Measurements from ENCODE around the gene SRGAP1.
"Not testable (repeated sequence)": the region's sequence is repeated elsewhere in the genome, so short reads cannot be mapped to it uniquely, and the experiment has no call there.

The SRGAP1 gene

DNA sequence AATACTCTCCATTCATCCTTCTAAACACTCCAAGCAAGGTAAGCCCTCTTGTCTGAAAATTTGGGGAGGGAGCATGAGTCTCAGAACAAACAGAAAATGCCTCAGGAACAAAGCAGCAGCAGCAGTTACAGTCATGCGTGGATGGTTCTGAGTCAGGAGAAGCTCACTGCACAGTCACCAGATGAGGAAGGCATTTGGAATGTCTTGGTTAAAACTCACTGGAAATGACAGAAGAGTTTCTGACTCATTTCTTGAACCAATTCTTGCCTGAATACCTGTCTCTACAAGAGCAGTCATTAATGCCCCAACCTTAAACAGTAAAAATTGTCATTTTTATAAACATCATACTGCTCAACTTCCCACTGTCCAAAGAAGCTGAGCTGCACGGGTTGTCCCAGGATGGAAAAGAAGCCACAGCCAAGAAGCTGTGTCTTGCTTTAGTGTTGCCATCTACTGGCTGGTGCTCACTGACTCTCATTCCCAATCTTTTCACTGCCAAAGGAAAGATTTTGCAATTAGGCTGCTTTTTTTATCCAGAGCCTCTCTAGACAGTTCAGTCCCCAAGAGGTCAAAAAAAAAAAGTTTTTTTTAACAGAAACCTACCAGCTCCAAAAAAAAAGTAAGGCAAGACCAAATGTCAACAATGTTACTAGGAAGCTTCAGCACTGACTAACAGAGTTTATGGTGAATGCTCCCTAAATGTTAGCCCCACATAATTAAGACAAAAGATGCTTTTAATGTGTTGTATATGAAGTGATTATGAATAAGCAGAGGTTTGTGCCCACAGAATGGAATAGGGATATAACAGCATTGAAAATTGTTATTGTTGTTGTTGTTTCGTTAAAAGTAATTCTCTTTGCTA is 337.2 kb downstream of the SRGAP1 start:
- no peak for DNase-seq

DNA sequence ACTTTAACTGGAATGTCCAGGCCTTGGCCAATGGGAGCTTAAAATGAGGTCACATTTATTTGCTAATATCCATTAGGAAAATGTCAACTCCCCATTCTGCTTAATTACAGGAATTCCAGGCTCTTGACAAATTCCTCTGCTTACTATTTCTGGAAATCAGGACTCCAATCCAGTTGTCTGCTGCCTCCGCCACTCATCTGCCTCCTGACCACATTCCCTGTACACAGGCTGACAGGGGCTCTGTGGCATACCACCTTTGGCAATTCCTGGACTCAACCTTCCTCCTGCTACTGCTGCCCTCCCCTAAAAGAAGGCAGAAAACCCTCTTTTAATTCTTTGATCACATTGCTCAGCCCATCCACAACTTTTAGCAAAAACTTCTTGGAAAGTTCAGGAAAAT is 339.7 kb downstream of the SRGAP1 start:
- DNase-seq, result no peak

DNA sequence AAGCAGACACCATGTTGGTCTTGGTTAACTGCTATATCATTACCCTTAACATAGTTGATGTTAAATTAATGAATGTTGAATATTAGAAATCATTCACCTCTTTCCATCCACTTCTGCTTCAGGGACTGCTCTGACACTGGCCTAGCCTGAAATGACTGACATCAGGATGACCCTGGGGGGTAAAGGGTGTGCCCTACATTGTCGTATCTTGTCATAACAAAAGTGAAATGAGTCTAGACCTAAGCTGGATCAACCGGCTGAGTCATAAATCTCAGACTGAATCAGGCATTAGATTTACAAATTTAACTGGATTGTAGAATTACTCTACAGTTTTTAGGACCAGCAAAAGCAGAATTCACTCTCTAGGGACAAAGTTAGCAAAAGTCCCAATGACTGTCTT is 342.3 kb downstream of the SRGAP1 start:
- no peak for DNase-seq

DNA sequence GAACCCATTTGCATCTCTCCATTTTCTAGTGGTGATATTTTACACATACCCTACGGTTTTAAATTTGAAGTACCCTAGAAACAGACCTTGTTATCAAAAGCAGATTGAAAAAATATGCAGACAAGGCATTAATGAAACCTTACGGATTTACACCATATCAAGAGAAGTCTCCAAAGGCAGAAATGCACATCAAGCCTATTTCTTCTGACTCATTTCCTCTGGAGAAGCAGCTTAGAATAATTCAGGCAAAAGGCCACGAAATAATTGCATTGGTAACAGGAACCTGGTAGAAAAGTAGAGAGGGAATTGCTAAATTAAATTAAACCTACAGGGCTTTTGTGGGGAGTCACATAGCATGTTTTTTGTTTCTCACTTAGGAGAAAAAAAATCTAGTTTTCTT is 342.9 kb downstream of the SRGAP1 start:
- DNase-seq, result no peak

DNA sequence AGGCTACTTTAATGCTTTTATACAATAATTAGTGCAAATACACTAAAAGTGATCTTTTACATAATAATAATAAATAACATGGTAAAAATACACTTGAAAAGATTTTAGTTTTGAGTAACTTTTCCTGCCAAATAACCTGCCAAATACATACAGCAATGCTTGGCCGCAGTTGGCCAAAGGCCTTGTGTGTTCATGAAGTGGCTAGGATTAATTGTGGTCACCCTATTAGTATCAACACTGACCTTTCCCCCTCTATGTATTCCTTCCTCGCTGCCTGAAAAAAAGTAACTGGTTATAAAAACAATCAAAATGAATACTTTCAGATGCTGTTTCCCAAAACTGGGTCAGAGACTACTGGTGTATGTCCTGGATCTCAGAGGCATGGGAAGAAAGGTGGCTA is 343.3 kb downstream of the SRGAP1 start:
- no peak for DNase-seq

DNA sequence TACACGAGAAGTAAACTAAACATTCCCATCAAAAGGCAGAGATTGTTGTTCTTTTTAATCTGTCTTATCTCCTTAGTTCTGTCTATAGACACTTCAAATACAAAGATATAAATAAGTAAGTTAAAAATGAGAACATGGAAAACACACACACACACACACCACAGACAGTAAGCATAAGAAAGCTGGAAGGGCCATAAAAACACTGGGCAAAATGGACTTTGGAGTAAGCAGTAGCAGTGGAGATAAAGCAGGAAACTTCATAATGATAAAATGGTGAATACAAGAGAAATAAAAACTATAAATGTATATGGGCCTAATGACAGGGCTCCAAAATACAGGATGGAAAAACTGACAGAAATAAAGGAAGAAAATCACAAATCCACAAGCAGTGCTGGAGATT is 345.0 kb downstream of the SRGAP1 start:
- DNase-seq, result no peak

DNA sequence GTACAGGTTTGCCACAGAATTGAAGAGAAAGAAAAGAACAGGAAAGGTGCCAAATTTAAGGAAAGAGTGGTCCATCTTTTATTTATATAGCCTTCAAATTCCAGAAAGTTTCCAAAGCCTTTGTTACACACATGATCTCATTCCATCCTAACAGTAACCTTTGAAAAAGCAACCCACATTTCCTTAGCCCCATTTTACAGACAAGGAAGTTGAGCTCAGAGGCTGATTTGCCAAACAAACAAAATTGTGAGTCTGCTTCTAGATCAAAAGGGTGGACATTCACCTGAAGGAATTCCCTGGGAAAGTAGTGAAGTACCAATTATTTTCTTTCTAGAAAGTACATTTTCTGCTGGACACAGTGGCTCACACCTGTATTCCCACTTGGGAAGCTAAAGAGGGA is 345.6 kb downstream of the SRGAP1 start:
- no peak for DNase-seq

DNA sequence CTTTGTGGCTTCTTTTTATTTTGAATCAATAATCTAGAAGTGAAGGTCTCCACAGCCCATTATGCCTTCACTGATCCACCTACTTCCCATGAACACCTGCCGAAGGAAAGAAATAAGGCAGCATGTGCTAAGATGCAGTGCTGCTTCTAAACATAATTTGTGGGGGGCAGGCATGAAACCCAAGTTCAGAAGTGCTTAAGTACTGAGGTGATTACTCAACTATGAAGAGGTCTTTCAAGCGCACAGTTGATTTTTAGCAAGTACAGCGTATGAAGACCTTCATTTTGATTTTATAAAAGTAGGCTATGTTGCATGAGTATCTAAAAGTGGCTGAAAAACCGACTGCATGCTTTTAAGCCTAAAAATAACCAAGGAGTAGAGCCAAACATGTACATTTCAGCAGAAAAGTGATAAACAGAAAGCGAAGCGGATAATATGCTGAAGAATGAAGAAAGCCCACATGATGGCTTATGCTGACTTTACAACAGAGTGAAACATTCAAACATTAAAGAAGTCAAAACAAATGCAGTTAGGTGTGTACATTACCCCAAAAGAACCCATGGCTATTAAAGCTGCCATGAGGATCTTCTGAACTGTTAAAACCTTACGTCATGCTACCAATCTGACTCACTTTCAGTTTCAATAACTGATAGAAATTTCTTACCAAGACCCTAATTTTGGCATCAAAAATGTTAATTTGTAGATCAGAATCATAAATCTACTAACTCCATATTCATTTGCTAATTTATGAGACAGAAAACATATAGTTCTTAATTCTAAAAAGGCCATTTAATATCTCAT is 348.3 kb downstream of the SRGAP1 start:
- no peak for DNase-seq

DNA sequence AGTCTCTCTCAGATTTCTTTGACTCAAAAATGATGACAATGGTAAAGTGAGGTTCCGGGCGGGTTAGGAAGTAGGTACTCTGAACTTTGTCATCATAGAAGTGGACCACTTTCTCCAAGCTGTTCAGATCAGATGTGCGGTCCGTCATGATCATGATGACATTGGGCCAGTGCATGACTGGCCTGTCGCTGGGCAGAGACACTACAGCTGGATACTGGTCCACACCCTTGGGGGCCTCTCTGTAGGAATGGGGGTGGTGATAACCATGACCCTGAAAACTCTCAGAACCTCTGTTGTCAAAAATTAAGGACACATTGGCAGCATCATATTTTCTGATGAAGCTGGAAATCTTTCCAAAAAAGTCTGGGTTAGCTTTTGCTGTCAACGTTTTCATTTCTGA is 349.4 kb downstream of the SRGAP1 start:
- DNase-seq, result no peak

DNA sequence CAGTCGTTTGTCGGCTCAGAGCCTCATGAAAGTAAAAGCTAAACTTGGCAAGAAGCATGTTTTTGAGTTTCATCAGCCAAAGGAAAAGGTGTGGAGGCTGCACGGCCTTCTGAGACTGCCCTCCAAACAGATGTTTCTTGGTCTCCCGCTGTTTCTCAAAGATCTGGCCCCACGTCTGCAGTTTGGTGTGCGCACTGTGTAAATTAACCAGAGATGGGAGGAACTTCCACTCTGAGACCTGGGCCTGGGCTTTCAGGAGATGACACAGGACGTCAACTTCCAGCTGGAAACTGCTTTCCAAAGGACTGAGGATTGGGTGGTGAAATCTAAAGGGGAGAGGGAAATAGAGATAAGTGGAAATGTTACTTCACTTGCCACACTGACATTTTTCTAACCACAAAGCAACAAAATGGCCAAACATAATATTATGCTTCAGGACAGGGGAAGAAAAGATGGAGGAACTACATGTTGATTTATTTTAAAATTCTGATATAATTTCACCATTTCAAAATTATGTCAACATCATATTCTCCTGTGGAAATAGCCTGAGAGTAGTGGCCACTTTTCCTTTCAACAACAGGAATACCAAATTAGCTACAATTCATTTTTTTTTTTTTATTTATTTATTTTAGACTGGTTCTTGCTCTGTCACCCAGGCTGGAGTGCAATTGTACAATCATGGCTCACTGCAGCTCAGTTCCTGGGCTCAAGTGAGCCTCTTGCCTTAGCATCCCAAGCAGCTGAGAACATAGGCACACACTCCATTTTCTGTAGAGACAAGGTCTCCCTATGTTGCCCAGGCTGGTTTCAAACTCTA is 350.0 kb downstream of the SRGAP1 start:
- no peak for DNase-seq

DNA sequence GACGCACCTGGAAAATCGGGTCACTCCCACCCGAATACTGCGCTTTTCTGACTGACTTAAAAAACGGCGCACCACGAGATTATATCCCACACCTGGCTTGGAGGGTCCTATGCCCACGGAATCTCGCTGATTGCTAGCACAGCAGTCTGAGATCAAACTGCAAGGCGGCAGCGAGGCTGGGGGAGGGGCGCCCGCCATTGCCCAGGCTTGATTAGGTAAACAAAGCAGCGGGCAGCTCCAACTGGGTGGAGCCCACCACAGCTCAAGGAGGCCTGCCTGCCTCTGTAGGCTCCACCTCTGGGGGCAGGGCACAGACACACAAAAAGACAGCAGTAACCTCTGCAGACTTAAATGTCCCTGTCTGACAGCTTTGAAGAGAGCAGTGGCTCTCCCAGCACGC is 351.3 kb downstream of the SRGAP1 start:
- DNase-seq, result not testable (repeated sequence)

DNA sequence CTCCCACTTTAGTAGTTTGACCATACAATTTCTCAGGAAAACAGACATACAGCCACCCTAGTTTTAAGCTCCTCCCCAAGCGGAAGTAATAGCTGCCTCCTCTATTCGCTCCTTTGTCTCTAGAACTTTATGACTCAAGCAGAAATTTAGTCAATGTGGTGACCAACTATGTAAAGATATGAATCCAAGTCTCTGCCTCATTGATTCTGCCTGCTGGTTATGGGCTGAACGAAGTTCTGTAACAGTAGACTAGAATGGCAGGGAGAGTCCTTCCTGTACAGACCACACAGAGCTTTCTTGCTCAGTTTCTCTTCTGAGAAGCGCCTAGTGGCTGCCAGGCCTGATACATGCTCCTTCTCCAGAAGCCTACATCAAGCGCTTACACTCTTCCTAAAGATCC is 358.5 kb downstream of the SRGAP1 start:
- DNase-seq, result no peak

DNA sequence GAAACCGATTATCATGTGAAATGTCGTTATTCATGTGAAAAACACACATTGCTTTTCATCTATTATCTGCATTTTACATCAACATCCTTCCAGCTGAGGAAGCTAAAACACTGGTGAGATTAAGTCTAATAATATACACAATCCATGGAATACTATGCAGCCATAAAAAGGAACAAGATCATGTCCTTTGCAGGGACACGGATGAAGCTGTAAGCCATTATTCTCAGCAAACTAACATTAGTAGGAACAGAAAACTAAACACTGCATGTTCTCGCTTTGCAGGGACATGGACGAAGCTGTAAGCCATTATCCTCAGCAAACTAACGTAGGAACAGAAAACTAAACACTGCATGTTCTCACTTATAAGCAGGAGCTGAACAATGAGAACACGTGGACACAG is 359.3 kb downstream of the SRGAP1 start:
- no peak for DNase-seq

DNA sequence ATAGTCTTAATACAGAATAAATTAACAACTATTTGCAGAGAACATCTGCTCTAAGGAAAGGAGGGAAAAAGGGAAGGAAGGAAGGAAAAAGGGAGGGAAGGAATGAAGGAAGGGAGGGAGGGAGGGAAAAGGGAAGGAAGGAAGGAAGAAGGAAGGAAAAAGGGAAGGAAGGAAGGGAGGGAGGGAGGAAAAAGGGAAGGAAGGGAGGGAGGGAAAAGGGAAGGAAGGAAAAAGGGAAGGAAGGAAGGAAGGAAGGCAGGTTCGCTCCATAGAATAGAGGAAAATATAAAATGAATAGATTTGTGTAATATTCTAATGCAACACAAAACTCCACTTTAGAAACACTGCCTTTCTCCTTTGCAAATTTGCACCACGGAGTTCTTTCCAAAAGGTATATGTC is 361.0 kb downstream of the SRGAP1 start:
- DNase-seq, result no peak

DNA sequence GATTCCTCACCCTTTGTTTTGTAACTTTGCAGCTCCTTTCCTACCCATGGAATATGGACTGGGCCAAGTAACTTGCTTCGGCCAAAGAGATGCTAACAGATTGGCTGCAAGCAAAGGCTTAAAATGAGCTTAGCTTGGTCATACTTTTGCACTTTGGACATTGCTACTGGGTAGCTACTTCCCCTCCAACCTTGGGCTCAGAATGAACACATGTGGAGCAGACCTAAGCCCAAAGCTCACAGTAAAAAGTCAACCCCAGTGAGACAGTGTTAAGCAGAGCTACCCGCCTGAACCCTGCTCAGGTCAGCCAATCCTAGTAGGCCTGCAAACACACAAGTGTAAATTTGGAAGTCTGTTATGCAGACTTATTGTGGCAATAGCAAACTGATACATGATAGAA is 363.0 kb downstream of the SRGAP1 start:
- DNase-seq, result no peak
